Body of pancreas (tissue), 4 donors: ENCODE data around the gene TMEM145.
"Not testable (repeated sequence)": the region's sequence is repeated elsewhere in the genome, so short reads cannot be mapped to it uniquely, and the experiment has no call there.

Experiments used
- POLR2A ChIP-seq, 3 donors: fragments of 450-650 bp; IDR thresholded peaks; one replicate each; pipeline ENCODE4 v1.6.1; 2016; ENCODE audit warnings: antibody characterized with exemption in 3 of 3, mild to moderate bottlenecking in 2 of 3
- TF ChIP-seq, protein P1 (sequence below), 7 experiments: fragments of 450-650 bp in 4 of 7; fragments of 200-600 bp in 3 of 7; sonication (generic) in 3 of 7; IDR thresholded peaks; one replicate each; pipeline ENCODE4 v1.5.1; 2016 to 2019; ENCODE audit warnings: antibody characterized with exemption in 7 of 7

DNA sequence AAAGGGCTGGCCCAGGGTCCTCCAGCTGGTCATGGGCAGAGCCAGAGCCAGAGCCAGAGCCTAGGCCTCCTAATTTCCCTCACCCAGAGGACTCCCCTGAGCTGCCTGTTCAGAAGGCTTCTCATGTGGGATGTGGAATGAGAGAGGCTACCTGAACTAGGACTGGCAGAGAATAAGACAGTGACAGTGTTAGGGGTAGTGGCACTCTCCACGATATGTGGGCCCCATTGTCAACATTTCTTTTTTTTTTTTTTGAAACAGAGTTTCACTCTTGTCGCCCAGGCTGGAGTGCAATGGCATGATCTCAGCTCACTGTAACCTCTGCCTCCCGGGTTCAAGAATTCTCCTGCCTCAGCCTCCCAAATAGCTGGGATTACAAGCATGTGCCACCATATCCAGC, 18.2 kb downstream of the TMEM145 start:
- TF ChIP-seq, protein P1, sequence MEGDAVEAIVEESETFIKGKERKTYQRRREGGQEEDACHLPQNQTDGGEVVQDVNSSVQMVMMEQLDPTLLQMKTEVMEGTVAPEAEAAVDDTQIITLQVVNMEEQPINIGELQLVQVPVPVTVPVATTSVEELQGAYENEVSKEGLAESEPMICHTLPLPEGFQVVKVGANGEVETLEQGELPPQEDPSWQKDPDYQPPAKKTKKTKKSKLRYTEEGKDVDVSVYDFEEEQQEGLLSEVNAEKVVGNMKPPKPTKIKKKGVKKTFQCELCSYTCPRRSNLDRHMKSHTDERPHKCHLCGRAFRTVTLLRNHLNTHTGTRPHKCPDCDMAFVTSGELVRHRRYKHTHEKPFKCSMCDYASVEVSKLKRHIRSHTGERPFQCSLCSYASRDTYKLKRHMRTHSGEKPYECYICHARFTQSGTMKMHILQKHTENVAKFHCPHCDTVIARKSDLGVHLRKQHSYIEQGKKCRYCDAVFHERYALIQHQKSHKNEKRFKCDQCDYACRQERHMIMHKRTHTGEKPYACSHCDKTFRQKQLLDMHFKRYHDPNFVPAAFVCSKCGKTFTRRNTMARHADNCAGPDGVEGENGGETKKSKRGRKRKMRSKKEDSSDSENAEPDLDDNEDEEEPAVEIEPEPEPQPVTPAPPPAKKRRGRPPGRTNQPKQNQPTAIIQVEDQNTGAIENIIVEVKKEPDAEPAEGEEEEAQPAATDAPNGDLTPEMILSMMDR (IDR thresholded peaks at IDR 0.05), result not testable (repeated sequence)
- TF ChIP-seq POLR2A (IDR thresholded peaks at IDR 0.05), result not testable (repeated sequence)
